Astrocyte (in vitro differentiated cells and primary cell): ENCODE results near the gene AKAP13.

ENCODE experiments used
- EZH2 ChIP-seq: IDR thresholded peaks from 2 replicates; pipeline ENCODE4 v1.6.1; 2012; ENCODE audit warnings: mild to moderate bottlenecking, low read length, inconsistent platforms; ENCODE audit not compliant: insufficient read depth
- TF ChIP-seq, protein P1 (sequence below): IDR thresholded peaks from 2 replicates; pipeline ENCODE4 v1.5.1; 2011; ENCODE audit warnings: low read depth, mild to moderate bottlenecking, inconsistent platforms, low read length, moderate library complexity; ENCODE audit not compliant: insufficient read depth

DNA sequence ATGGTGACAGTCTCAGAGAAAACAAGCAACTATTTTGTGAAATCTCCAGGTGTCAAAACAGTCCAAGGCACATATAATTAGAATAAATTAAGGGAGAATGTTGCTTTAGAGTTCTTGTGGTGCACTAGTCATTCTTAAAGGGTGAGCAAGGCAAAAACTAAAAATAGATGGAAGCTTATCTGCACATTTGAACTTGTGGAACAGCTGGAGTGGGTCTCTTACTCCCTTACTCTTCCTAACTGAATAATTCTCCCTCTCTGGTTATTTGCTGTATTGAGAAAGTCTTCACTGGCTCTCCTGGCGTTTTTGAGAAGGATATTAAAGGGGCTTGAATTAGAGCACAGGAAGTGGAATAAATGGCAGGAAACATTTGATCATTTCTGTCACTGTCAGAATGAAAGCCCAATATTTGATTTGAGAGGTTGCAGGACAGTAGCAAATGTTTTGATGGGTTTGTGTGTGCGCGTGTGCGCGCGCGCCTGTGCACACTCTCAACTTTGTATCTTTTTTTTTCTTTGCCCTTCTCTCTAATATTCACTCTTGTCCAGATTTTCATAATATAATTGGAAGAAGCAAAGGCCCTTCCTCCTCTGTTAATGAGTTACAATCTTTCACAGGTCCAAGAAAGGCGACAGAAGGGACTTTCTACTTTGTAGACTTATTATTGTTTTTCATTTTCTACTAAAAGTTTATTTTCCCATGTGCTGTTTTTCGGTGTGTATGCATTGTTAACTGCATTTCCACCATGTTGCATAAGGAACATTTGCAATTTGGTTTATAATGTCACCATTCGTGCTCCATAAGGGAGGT, 40.9 kb downstream of the AKAP13 start:
- TF ChIP-seq, protein P1, sequence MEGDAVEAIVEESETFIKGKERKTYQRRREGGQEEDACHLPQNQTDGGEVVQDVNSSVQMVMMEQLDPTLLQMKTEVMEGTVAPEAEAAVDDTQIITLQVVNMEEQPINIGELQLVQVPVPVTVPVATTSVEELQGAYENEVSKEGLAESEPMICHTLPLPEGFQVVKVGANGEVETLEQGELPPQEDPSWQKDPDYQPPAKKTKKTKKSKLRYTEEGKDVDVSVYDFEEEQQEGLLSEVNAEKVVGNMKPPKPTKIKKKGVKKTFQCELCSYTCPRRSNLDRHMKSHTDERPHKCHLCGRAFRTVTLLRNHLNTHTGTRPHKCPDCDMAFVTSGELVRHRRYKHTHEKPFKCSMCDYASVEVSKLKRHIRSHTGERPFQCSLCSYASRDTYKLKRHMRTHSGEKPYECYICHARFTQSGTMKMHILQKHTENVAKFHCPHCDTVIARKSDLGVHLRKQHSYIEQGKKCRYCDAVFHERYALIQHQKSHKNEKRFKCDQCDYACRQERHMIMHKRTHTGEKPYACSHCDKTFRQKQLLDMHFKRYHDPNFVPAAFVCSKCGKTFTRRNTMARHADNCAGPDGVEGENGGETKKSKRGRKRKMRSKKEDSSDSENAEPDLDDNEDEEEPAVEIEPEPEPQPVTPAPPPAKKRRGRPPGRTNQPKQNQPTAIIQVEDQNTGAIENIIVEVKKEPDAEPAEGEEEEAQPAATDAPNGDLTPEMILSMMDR = no peak
- no peak for TF ChIP-seq EZH2
